ENCODE results near the gene POU5F1.

POU5F1 gene

GRCh38 chr6:31114970-31115849 lies 55.3 kb downstream of the POU5F1 start:
- DNase-seq (ENCODE audit: low read depth in 2 of 2), result no peak

GRCh38 chr6:31114541-31114878 lies 56.0 kb downstream of the POU5F1 start, which contains the start of gene PSORS1C1:
TSS of gene PSORS1C1 (plus strand) at chr6:31114800. CDS start at chr6:31129633, 14,833 bp downstream.
- no peak for DNase-seq (ENCODE audit: low read depth in 2 of 2)

Data from stimulated activated CD4-positive, alpha-beta T cell treated with anti-CD3 and anti-CD28 coated beads, Interleukin-4, amount 100 ng/mL, for 48 hours (primary cell).